Esophagus squamous epithelium (tissue), 4 donors: ENCODE results near the gene DAB1.

Experiments
- POLR2A ChIP-seq, 4 donors: fragments of 450-650 bp; IDR thresholded peaks; one replicate each; pipeline ENCODE4 v1.6.1; 2017; ENCODE audit warnings: antibody characterized with exemption in 4 of 4, mild to moderate bottlenecking in 4 of 4, moderate library complexity in 3 of 4
- TF ChIP-seq, protein P1 (sequence below), 6 experiments: fragments of 450-650 bp in 4 of 6; fragments of 200-600 bp in 2 of 6; sonication (generic) in 2 of 6; IDR thresholded peaks; one replicate each; pipeline ENCODE4 v1.5.1; 2016 to 2019; ENCODE audit warnings: antibody characterized with exemption in 6 of 6, mild to moderate bottlenecking in 4 of 6, moderate library complexity in 4 of 6

DNA sequence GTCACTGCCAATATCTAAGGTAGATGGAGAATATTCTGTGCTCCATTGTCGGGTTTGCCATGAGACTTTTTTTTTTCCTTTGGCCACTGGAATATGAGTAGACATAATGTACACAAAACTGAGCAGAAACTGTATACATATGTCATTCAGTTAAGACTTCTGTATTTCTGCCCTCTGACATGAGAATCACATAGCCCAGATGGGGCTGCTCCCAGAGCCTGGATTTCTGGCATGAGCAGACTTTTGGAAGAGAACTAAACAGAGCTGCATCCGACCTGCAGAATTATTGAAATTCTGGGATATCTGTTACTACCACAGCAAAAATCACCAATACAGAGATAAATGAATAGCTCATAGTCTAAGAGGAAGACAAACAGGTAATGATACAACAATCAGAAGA is 62.3 kb downstream of the DAB1 start:
- TF ChIP-seq, protein P1, sequence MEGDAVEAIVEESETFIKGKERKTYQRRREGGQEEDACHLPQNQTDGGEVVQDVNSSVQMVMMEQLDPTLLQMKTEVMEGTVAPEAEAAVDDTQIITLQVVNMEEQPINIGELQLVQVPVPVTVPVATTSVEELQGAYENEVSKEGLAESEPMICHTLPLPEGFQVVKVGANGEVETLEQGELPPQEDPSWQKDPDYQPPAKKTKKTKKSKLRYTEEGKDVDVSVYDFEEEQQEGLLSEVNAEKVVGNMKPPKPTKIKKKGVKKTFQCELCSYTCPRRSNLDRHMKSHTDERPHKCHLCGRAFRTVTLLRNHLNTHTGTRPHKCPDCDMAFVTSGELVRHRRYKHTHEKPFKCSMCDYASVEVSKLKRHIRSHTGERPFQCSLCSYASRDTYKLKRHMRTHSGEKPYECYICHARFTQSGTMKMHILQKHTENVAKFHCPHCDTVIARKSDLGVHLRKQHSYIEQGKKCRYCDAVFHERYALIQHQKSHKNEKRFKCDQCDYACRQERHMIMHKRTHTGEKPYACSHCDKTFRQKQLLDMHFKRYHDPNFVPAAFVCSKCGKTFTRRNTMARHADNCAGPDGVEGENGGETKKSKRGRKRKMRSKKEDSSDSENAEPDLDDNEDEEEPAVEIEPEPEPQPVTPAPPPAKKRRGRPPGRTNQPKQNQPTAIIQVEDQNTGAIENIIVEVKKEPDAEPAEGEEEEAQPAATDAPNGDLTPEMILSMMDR (IDR thresholded peaks at IDR 0.05) = no peak
- no peak for TF ChIP-seq POLR2A (IDR thresholded peaks at IDR 0.05)
